Lower lobe of right lung (tissue), 2 donors: ENCODE data around the gene HNRNPLL. TPM values are rescaled to one million over a fixed set of nuclear protein-coding genes. Genes with fewer than 3 reads are reported as not detected.
"Not testable (repeated sequence)": the region's sequence is repeated elsewhere in the genome, so short reads cannot be mapped to it uniquely, and the experiment has no call there.

Experiments used
- ATAC-seq, 2 donors: fragments of 200-7000 bp; cut with Tn5 transposase; one replicate each; pipeline ENCODE4 v1.9.1; 2020 to 2022; ENCODE audit warnings: mild to moderate bottlenecking in 2 of 2, moderate library complexity in 2 of 2
- DNase-seq: peaks from one replicate; pipeline ENCODE4 v3.0.0-alpha.2; 2020
- H3K27ac ChIP-seq: fragments of 200-600 bp; one replicate; pipeline ENCODE4 v1.8.0; 2022
- H3K27me3 ChIP-seq: fragments of 200-600 bp; one replicate; pipeline ENCODE4 v1.8.0; 2022; ENCODE audit warnings: low read depth
- H3K36me3 ChIP-seq: fragments of 200-600 bp; one replicate; pipeline ENCODE4 v1.8.0; 2022; ENCODE audit warnings: mild to moderate bottlenecking
- H3K4me1 ChIP-seq: fragments of 200-600 bp; one replicate; pipeline ENCODE4 v1.8.0; 2022
- H3K4me3 ChIP-seq: fragments of 200-600 bp; one replicate; pipeline ENCODE4 v1.8.0; 2022; ENCODE audit warnings: mild to moderate bottlenecking
- H3K9me3 ChIP-seq: fragments of 200-600 bp; one replicate; pipeline ENCODE4 v1.8.0; 2022
- intact Hi-C: fragments of 100-400 bp; cut with DNase I; formaldehyde crosslinking; loops from one replicate; pipeline ENCODE4 v1.11.0; 2022
- long read RNA-seq: library from polyadenylated mRNA; unstranded; transcript quantifications from one replicate; pipeline ENCODE4 v2.0.0, GENCODE V29; 2021
- total RNA-seq: library from RNA; stranded (reverse); fragmentation: NEBNext Ultra II Directional; extraction: Animal tissue kit (Norgen Biotek cat#: 25700); gene quantifications from one replicate; pipeline ENCODE4 v1.2.1, GENCODE V29; 2021
- TF ChIP-seq, protein P1 (sequence below): fragments of 200-600 bp; IDR thresholded peaks from one replicate; pipeline ENCODE4 v1.8.0; 2022; ENCODE audit warnings: antibody characterized with exemption, mild to moderate bottlenecking
- donor health status: DM: no; HTN: yes; CAD: no; lungs with severe emphysema.

The HNRNPLL gene
- 38.8 TPM for total RNA-seq
- long read RNA-seq, full-length matches to known transcripts: 52 of 70 reads
- long read RNA-seq, partial matches to known transcripts: 7 of 70 reads
- long read RNA-seq, other reads (novel, unspliced or antisense): 11 of 70 reads

DNA sequence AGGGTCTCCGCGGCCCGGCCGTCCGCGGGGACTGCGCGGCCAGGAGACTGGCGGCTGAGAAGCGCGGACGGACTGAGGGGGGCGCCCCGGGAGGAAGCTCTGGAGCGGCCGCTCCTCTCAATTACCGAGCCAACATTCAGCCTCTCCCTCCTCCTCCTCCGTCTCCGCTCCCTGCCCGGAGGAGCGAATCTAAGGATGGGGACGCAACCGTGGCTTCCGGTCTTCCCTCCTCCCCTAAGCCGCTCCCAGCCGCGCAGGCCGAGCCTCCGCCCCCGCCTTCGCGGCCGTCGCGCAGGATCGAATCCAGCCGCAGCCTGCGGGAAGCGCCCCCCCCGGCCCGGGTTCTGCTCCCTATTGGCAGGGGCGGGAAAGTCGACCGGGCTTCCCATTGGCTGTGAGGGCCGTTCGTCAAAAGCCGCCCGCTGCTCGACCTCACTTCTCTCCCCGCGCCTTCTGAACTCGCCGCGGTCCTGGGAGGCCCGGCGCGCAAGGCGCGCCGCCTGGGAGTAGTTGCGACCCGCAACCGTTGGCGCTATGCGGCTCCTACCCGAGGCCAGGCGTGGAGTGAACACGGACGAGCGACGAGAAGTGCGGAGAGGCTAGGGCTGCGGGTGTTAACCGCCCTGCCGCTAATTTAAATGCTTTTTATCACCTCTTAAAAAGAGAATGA is at the start of gene HNRNPLL:
TSS of gene HNRNPLL (minus strand) at position 197 of the 670 bp plus-strand sequence. CDS start 302 bp downstream, outside the sequence.
- DNase-seq (peak; percentile 99), ATAC-seq (peak; percentile 96 to 98)
- H3K4me1 ChIP-seq: peaks cover 47% of the 10 kb centered on the region
- TF ChIP-seq, protein P1, sequence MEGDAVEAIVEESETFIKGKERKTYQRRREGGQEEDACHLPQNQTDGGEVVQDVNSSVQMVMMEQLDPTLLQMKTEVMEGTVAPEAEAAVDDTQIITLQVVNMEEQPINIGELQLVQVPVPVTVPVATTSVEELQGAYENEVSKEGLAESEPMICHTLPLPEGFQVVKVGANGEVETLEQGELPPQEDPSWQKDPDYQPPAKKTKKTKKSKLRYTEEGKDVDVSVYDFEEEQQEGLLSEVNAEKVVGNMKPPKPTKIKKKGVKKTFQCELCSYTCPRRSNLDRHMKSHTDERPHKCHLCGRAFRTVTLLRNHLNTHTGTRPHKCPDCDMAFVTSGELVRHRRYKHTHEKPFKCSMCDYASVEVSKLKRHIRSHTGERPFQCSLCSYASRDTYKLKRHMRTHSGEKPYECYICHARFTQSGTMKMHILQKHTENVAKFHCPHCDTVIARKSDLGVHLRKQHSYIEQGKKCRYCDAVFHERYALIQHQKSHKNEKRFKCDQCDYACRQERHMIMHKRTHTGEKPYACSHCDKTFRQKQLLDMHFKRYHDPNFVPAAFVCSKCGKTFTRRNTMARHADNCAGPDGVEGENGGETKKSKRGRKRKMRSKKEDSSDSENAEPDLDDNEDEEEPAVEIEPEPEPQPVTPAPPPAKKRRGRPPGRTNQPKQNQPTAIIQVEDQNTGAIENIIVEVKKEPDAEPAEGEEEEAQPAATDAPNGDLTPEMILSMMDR: no peak
- intact Hi-C loops: no loop called here
- H3K9me3 ChIP-seq: no peaks in the 10 kb centered on the region
- H3K27ac ChIP-seq: peak within 1 kb of the TSS; percentile 95
- H3K27me3 ChIP-seq: no peaks in the 10 kb centered on the region
- no peaks in the 10 kb centered on the region for H3K36me3 ChIP-seq
- peak within 1 kb of the TSS; percentile 74 for H3K4me3 ChIP-seq

DNA sequence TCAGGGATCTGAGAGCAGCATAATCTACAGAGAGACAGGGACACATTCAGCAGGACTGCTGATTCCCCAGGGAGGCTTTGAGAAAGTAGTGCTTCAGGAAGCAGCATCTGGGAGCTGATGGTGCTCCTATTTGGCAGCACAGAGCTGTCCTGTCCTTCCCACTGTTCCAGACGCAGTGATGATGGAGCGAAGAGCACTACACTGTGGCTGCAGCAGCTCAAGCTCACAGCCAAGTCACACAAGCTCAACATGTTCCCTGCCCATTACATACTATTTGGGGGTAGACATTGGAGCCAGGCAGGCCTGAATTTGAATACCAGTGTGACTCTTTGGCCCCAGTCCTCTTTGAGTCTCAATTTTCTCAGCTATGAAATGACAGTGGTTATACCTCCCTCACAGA is 48.0 kb upstream of the HNRNPLL start:
- Histone ChIP-seq H3K4me3 (no peak overlapping the region), H3K27me3 (no peaks in the 10 kb centered on the region), H3K4me1 (peaks cover 19% of the 10 kb centered on the region), H3K36me3 (no peaks in the 10 kb centered on the region), H3K9me3 (no peaks in the 10 kb centered on the region), H3K27ac (no peak overlapping the region)
- no peak for DNase-seq
- intact Hi-C loops: no loop called here
- TF ChIP-seq, protein P1: no peak
- ATAC-seq: no peak

DNA sequence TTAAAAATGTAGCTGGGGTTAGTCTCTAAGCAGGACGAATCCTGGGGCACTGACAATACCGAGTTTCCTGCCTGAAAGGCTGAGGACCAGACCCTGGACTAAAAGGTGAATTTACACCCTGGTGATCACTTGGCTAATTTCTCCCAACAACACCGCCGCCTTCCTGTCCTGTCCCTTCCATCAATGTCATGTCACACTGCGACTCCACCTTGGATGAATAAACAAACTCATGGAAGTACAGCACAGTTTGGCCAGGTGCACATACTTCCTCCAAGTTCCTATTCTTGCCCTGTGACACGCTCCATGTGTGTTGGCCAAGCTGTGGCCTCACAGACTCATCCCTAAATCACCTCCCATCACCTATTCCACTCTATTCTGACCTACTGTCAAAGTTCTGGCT is 47.3 kb upstream of the HNRNPLL start:
- Histone ChIP-seq H3K27me3 (no peaks in the 10 kb centered on the region), H3K4me3 (no peak overlapping the region), H3K9me3 (no peaks in the 10 kb centered on the region), H3K36me3 (no peaks in the 10 kb centered on the region), H3K27ac (no peak overlapping the region), H3K4me1 (peaks cover 19% of the 10 kb centered on the region)
- TF ChIP-seq, protein P1: no peak
- ATAC-seq: no peak
- intact Hi-C loops: no loop called here
- DNase-seq: no peak

DNA sequence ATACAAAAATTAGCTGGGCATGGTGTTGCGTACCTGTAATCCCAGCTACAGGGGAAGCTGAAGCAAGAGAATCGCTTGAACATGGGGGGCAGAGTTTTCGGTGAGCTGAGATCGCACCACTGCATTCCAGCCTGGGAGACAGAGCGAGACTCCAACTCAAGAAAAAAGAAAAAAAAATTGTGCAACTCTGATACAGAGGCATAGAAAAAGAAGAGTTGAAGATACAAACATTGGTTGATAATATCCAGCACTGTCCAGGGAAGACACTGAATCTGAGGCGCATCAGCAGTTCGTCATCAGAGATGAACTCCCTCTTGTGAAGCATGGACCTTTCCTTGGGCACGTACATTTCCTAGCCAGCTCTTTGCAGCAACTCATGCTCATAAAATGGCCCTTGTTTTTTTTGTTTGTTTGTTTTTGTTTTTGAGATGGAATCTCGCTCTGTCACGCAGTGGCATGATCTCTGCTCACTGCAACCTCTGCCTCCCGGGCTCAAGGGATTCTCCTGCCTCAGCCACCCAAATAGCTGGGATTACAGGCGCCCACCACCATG is 46.5 kb upstream of the HNRNPLL start:
- intact Hi-C loops: no loop called here
- H3K9me3 ChIP-seq: no peaks in the 10 kb centered on the region
- no peak overlapping the region for H3K4me3 ChIP-seq
- TF ChIP-seq, protein P1: no peak
- ATAC-seq: no peak
- H3K36me3 ChIP-seq: no peaks in the 10 kb centered on the region
- no peak for DNase-seq
- H3K4me1 ChIP-seq: peaks cover 11% of the 10 kb centered on the region
- H3K27ac ChIP-seq: no peak overlapping the region
- H3K27me3 ChIP-seq: no peaks in the 10 kb centered on the region

DNA sequence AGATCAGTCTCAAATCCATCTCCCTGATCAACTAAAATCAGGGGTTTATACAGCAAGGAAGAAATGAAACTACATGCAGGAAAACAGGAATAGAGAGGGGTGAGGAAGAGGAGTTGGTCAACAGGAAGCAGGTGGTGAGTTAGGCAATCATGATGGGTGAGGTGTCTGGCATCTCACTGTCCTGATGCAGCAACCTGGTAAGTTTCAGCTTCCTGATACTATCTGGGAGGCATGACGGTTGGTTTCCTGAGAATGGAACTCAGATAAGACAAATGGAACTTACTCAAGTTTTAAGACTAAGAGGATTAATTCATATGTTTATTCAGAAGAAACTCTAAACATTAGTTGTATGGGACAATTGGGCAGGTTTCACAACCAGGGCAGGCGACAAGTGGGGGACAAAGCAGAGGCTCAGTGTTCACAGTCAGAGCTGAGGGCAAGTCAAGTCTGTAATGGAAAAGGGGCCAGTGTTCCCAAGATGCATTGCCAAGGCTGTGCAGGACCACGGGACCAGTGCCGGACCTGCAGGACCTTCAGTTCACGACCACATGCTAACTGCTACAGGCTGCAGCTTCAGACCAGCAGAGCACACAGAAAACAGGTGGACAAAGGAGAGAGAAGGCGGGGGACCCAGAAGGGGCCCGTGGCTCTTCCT is 45.5 kb upstream of the HNRNPLL start:
- no peaks in the 10 kb centered on the region for H3K9me3 ChIP-seq
- TF ChIP-seq, protein P1: no peak
- H3K27ac ChIP-seq: no peak overlapping the region
- no peak overlapping the region for H3K4me3 ChIP-seq
- DNase-seq: no peak
- H3K36me3 ChIP-seq: no peaks in the 10 kb centered on the region
- intact Hi-C loops: no loop called here
- no peak for ATAC-seq
- H3K4me1 ChIP-seq: peaks cover 6% of the 10 kb centered on the region
- no peaks in the 10 kb centered on the region for H3K27me3 ChIP-seq

DNA sequence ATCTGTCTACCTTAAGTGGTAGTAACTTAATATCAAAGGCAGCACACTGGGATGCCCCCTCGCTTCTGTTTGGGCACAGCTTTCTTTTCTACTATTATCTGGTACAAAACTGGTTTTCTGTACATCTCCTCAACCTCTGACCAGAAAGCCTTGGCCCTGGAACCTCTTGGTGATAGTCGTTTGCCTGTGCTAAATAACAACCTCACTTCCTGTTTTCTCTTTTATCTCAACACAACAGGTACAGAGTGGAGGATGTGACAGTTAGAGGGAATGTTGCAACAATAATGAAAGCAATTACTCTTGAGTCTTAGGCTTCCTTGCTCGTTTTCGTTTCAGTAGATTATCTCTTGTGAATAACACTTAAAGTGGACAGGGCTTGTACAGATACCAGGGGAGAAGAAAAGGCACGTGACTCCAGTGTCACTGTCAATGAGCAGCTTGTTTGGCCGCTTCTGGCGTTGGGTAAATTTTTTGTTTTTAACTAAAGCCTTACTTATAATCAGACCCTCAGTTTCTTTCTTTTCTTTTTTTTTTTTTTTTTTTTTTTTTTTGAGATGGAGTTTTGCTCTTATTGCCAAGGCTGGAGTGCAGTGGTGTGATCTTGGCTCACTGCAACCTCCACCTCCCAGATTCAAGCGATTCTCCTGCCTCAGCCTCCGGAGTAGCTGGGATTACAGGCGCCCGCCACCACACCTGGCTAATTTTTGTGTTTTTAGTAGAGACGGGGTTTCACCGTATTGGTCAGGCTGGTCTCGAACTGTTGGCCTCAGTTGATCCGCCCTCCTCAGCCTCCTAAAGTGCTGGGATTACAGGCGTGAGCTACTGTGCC is 41.2 kb upstream of the HNRNPLL start:
- ATAC-seq, DNase-seq, H3K9me3 ChIP-seq, H3K36me3 ChIP-seq, H3K27me3 ChIP-seq, H3K4me1 ChIP-seq, H3K27ac ChIP-seq, intact Hi-C loops, H3K4me3 ChIP-seq: not testable (repeated sequence)
